Measurements from ENCODE around the gene UBE2D4. TPM values are rescaled to one million over a fixed set of nuclear protein-coding genes. Genes with fewer than 3 reads are reported as not detected.
A peak's percentile ranks its signal among the peaks of the same experiment; 100 is the strongest.

UBE2D4 gene
- total RNA-seq, 2 experiments from 2014 or later: 7.2 to 7.6 TPM

GRCh38 chr7:43927810-43928209 is 1.6 kb downstream of the UBE2D4 start:
- no peaks in the 10 kb centered on the region for H3K9me3 Mint-ChIP-seq (ENCODE audit: low read depth)
- peak overlapping the region; percentile 41 for H3K4me3 Mint-ChIP-seq
- ATAC-seq (no peak), DNase-seq (no peak)
- no peaks in the 10 kb centered on the region for H3K27me3 Mint-ChIP-seq
- H3K27ac Mint-ChIP-seq: no peak overlapping the region
- CTCF ChIA-PET: no interaction called here
- peaks cover 8% of the 10 kb centered on the region for H3K36me3 Mint-ChIP-seq
- H3K4me1 Mint-ChIP-seq: peaks cover 27% of the 10 kb centered on the region

- Mint-ChIP-seq H3K36me3 (peaks cover 6% of the 10 kb centered on the region), H3K27ac (no peak overlapping the region), H3K4me3 (no peak overlapping the region), H3K4me1 (peaks cover 24% of the 10 kb centered on the region), H3K9me3 (ENCODE audit: low read depth) (no peaks in the 10 kb centered on the region), H3K27me3 (no peaks in the 10 kb centered on the region)
- CTCF ChIA-PET: no interaction called here
- no peak for ATAC-seq
- DNase-seq: no peak
These were observed 3.6 kb downstream of the UBE2D4 start for GRCh38 chr7:43929529-43930457.

- CTCF ChIA-PET: no interaction called here
- peaks cover 17% of the 10 kb centered on the region for H3K4me1 Mint-ChIP-seq
- H3K27ac Mint-ChIP-seq: no peak overlapping the region
- ATAC-seq: no peak
- no peak for DNase-seq
- no peaks in the 10 kb centered on the region for H3K27me3 Mint-ChIP-seq
- no peak overlapping the region for H3K4me3 Mint-ChIP-seq
- peaks cover 3% of the 10 kb centered on the region for H3K36me3 Mint-ChIP-seq
- no peaks in the 10 kb centered on the region for H3K9me3 Mint-ChIP-seq (ENCODE audit: low read depth)
These were observed 5.1 kb downstream of the UBE2D4 start for GRCh38 chr7:43931346-43931745.

GRCh38 chr7:43933902-43934560 is 7.8 kb downstream of the UBE2D4 start:
- Mint-ChIP-seq H3K4me1 (no peaks in the 10 kb centered on the region), H3K9me3 (ENCODE audit: low read depth) (no peaks in the 10 kb centered on the region), H3K36me3 (no peaks in the 10 kb centered on the region), H3K27me3 (no peaks in the 10 kb centered on the region), H3K4me3 (no peak overlapping the region), H3K27ac (no peak overlapping the region)
- ATAC-seq (no peak), DNase-seq (no peak)
- CTCF ChIA-PET: interaction anchor here (1.2 kb wide), 1 partner anchor 8 kb away, joined by 4 read pairs; the partner anchor contains the start of gene UBE2D4

GRCh38 chr7:43937444-43937843 is 11.2 kb downstream of the UBE2D4 start:
- CTCF ChIA-PET: no interaction called here
- ATAC-seq (no peak), DNase-seq (no peak)
- H3K36me3 Mint-ChIP-seq: no peaks in the 10 kb centered on the region
- no peak overlapping the region for H3K4me3 Mint-ChIP-seq
- H3K27ac Mint-ChIP-seq: no peak overlapping the region
- no peaks in the 10 kb centered on the region for H3K4me1 Mint-ChIP-seq
- no peaks in the 10 kb centered on the region for H3K9me3 Mint-ChIP-seq (ENCODE audit: low read depth)
- H3K27me3 Mint-ChIP-seq: no peaks in the 10 kb centered on the region

GRCh38 chr7:43938892-43939482 is 12.8 kb downstream of the UBE2D4 start:
- no peak for ATAC-seq
- Mint-ChIP-seq H3K27ac (no peak overlapping the region), H3K36me3 (no peaks in the 10 kb centered on the region)

GRCh38 chr7:43942250-43942649 is 16.0 kb downstream of the UBE2D4 start:
- CTCF ChIA-PET: interaction anchor here (1.0 kb wide), 1 partner anchor 104 kb away, joined by 4 read pairs; no protein-coding TSS in a partner anchor
- Mint-ChIP-seq H3K9me3 (ENCODE audit: low read depth) (no peaks in the 10 kb centered on the region), H3K27me3 (no peaks in the 10 kb centered on the region), H3K27ac (no peak overlapping the region), H3K4me1 (no peaks in the 10 kb centered on the region), H3K36me3 (peaks cover under 1% of the 10 kb centered on the region), H3K4me3 (no peak overlapping the region)
- ATAC-seq: no peak
- DNase-seq: no peak

More at GRCh38 chr7:43938892-43939482, 12.8 kb downstream of the UBE2D4 start:
- CTCF ChIA-PET: interaction anchor here (1.1 kb wide), 1 partner anchor 626 kb away, joined by 3 read pairs; no protein-coding TSS in a partner anchor
- no peak for DNase-seq
- no peaks in the 10 kb centered on the region for H3K9me3 Mint-ChIP-seq (ENCODE audit: low read depth)
- no peak overlapping the region for H3K4me3 Mint-ChIP-seq
- H3K4me1 Mint-ChIP-seq: no peaks in the 10 kb centered on the region
- H3K27me3 Mint-ChIP-seq: no peaks in the 10 kb centered on the region

- H3K27me3 Mint-ChIP-seq: no peaks in the 10 kb centered on the region
- DNase-seq (no peak), ATAC-seq (no peak)
- H3K36me3 Mint-ChIP-seq: peaks cover 6% of the 10 kb centered on the region
- no peaks in the 10 kb centered on the region for H3K9me3 Mint-ChIP-seq (ENCODE audit: low read depth)
- no peak overlapping the region for H3K27ac Mint-ChIP-seq
- no peak overlapping the region for H3K4me3 Mint-ChIP-seq
- H3K4me1 Mint-ChIP-seq: no peaks in the 10 kb centered on the region
- CTCF ChIA-PET: no interaction called here
These were observed 16.8 kb downstream of the UBE2D4 start for GRCh38 chr7:43942997-43943396.

GRCh38 chr7:43943417-43944187 is 17.4 kb downstream of the UBE2D4 start:
- CTCF ChIA-PET: no interaction called here
- ATAC-seq (no peak), DNase-seq (no peak)
- no peak overlapping the region for H3K4me3 Mint-ChIP-seq
- H3K9me3 Mint-ChIP-seq (ENCODE audit: low read depth): no peaks in the 10 kb centered on the region
- H3K36me3 Mint-ChIP-seq: peaks cover 8% of the 10 kb centered on the region
- H3K4me1 Mint-ChIP-seq: no peaks in the 10 kb centered on the region
- no peaks in the 10 kb centered on the region for H3K27me3 Mint-ChIP-seq
- no peak overlapping the region for H3K27ac Mint-ChIP-seq

GRCh38 chr7:43944286-43944685 is 18.1 kb downstream of the UBE2D4 start:
- Mint-ChIP-seq H3K27me3 (no peaks in the 10 kb centered on the region), H3K4me3 (no peak overlapping the region), H3K36me3 (peaks cover 8% of the 10 kb centered on the region), H3K9me3 (ENCODE audit: low read depth) (no peaks in the 10 kb centered on the region), H3K4me1 (no peaks in the 10 kb centered on the region), H3K27ac (no peak overlapping the region)
- CTCF ChIA-PET: no interaction called here
- DNase-seq (no peak), ATAC-seq (no peak)

GRCh38 chr7:43952028-43952427 is 25.8 kb downstream of the UBE2D4 start:
- Mint-ChIP-seq H3K27me3 (no peaks in the 10 kb centered on the region), H3K36me3 (peaks cover 8% of the 10 kb centered on the region), H3K4me1 (no peaks in the 10 kb centered on the region), H3K4me3 (no peak overlapping the region), H3K9me3 (ENCODE audit: low read depth) (no peaks in the 10 kb centered on the region), H3K27ac (no peak overlapping the region)
- DNase-seq (no peak), ATAC-seq (no peak)
- CTCF ChIA-PET: no interaction called here

GRCh38 chr7:43953071-43953470 is 26.8 kb downstream of the UBE2D4 start:
- DNase-seq: no peak
- Mint-ChIP-seq H3K9me3 (ENCODE audit: low read depth) (no peaks in the 10 kb centered on the region), H3K4me3 (no peak overlapping the region), H3K27me3 (no peaks in the 10 kb centered on the region), H3K36me3 (peaks cover 2% of the 10 kb centered on the region), H3K4me1 (no peaks in the 10 kb centered on the region), H3K27ac (no peak overlapping the region)
- CTCF ChIA-PET: no interaction called here
- no peak for ATAC-seq
